HG03558 (cell line): ENCODE measurements around the gene GPR89B.
"Not testable (repeated sequence)": the region's sequence is repeated elsewhere in the genome, so short reads cannot be mapped to it uniquely, and the experiment has no call there.

Source experiments
- ATAC-seq: cut with Tn5 transposase; IDR thresholded peaks from one replicate; pipeline ENCODE4 v1.9.1; 2021; ENCODE audit warnings: moderate number of reproducible peaks; ENCODE audit not compliant: unreplicated experiment; ENCODE audit errors: extremely low read depth

GPR89B gene

GRCh38 chr1:147928236-147929132 is at the start of gene GPR89B:
TSS of gene GPR89B (plus strand) at chr1:147928420. CDS start at chr1:147928537, 117 bp downstream.
- peak; percentile 77 for ATAC-seq

GRCh38 chr1:147879911-147880310 is 48.3 kb upstream of the GPR89B start:
- no peak for ATAC-seq

- ATAC-seq = no peak
Measured at GRCh38 chr1:147882535-147882934, 45.7 kb upstream of the GPR89B start.

- no peak for ATAC-seq
Measured at GRCh38 chr1:147890177-147890790, 37.9 kb upstream of the GPR89B start.

- ATAC-seq = no peak
Measured at GRCh38 chr1:147891088-147891487, 37.1 kb upstream of the GPR89B start.

- no peak for ATAC-seq
Measured at GRCh38 chr1:147892216-147892615, 36.0 kb upstream of the GPR89B start.

- no peak for ATAC-seq
Measured at GRCh38 chr1:147892731-147893214, 35.4 kb upstream of the GPR89B start.

GRCh38 chr1:147895123-147895522 is 33.1 kb upstream of the GPR89B start:
- no peak for ATAC-seq

- ATAC-seq = no peak
Measured at GRCh38 chr1:147897029-147897752, 31.0 kb upstream of the GPR89B start.

- no peak for ATAC-seq
Measured at GRCh38 chr1:147897789-147898188, 30.4 kb upstream of the GPR89B start.

- ATAC-seq = no peak
Measured at GRCh38 chr1:147902253-147902845, 25.9 kb upstream of the GPR89B start, which contains the start of gene GJA8. TSS of gene GJA8 (plus strand) at chr1:147902795. CDS start at chr1:147907956, 5,161 bp downstream.

- ATAC-seq = no peak
Measured at GRCh38 chr1:147904726-147905125, 23.5 kb upstream of the GPR89B start.

- ATAC-seq = no peak
Measured at GRCh38 chr1:147907786-147908509, 20.3 kb upstream of the GPR89B start.

- no peak for ATAC-seq
Measured at GRCh38 chr1:147912553-147912952, 15.7 kb upstream of the GPR89B start.

GRCh38 chr1:147913362-147913942 is 14.8 kb upstream of the GPR89B start:
- no peak for ATAC-seq

- no peak for ATAC-seq
Measured at GRCh38 chr1:147919896-147920295, 8.3 kb upstream of the GPR89B start.

- no peak for ATAC-seq
Measured at GRCh38 chr1:147924813-147925212, 3.4 kb upstream of the GPR89B start.

- not testable (repeated sequence) for ATAC-seq
Measured at GRCh38 chr1:147927215-147927614, 1.0 kb upstream of the GPR89B start.

GRCh38 chr1:147927689-147928088 is 531 bp upstream of the GPR89B start:
- ATAC-seq = not testable (repeated sequence)
